Breast epithelium (tissue), 3 donors: ENCODE data around the gene RAB7A.

Experiments used
- POLR2A ChIP-seq: fragments of 450-650 bp; IDR thresholded peaks from one replicate; pipeline ENCODE4 v1.6.1; 2016; ENCODE audit warnings: antibody characterized with exemption, mild to moderate bottlenecking, moderate library complexity
- TF ChIP-seq, protein P1 (sequence below), 3 donors: fragments of 450-650 bp; IDR thresholded peaks; one replicate each; pipeline ENCODE4 v1.5.1; 2016 to 2017; ENCODE audit warnings: antibody characterized with exemption in 3 of 3, mild to moderate bottlenecking in 3 of 3, moderate library complexity in 3 of 3

GRCh38 chr3:128849911-128850455 is 124.0 kb downstream of the RAB7A start:
- TF ChIP-seq, protein P1, sequence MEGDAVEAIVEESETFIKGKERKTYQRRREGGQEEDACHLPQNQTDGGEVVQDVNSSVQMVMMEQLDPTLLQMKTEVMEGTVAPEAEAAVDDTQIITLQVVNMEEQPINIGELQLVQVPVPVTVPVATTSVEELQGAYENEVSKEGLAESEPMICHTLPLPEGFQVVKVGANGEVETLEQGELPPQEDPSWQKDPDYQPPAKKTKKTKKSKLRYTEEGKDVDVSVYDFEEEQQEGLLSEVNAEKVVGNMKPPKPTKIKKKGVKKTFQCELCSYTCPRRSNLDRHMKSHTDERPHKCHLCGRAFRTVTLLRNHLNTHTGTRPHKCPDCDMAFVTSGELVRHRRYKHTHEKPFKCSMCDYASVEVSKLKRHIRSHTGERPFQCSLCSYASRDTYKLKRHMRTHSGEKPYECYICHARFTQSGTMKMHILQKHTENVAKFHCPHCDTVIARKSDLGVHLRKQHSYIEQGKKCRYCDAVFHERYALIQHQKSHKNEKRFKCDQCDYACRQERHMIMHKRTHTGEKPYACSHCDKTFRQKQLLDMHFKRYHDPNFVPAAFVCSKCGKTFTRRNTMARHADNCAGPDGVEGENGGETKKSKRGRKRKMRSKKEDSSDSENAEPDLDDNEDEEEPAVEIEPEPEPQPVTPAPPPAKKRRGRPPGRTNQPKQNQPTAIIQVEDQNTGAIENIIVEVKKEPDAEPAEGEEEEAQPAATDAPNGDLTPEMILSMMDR (IDR thresholded peaks at IDR 0.05): no peak
- no peak for TF ChIP-seq POLR2A
